NCI-H2227 treated with DMSO at 0.1 percent for 48 hours (cell line): ENCODE results near the gene STAT5B.
"Not testable (repeated sequence)": the region's sequence is repeated elsewhere in the genome, so short reads cannot be mapped to it uniquely, and the experiment has no call there.

Source experiments
- DNase-seq: peaks from one replicate; lab custom pipeline; 2025; lab: John Stamatoyannopoulos, UW

STAT5B gene

GRCh38 chr17:42233156-42233555 is 43.0 kb downstream of the STAT5B start:
- DNase-seq, result no peak

DNA sequence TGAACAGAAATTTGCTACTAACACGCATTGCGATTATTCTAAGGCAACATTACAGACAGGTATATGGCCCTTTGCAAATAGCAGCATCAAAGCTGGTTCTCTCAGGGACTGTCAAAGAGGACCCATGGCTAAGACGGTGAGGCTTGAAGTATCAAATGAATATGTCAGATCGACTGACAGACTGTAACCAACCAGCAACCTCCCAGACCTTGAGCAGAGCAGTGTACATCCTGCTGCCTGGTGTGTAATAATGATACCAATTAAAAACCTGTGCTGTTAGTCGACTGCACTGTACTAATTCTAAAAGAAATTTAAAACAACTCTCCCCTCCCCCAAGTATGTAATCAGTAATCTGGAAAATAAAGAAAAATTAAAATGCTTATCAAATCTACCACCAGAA is 46.0 kb downstream of the STAT5B start:
- DNase-seq, result no peak

DNA sequence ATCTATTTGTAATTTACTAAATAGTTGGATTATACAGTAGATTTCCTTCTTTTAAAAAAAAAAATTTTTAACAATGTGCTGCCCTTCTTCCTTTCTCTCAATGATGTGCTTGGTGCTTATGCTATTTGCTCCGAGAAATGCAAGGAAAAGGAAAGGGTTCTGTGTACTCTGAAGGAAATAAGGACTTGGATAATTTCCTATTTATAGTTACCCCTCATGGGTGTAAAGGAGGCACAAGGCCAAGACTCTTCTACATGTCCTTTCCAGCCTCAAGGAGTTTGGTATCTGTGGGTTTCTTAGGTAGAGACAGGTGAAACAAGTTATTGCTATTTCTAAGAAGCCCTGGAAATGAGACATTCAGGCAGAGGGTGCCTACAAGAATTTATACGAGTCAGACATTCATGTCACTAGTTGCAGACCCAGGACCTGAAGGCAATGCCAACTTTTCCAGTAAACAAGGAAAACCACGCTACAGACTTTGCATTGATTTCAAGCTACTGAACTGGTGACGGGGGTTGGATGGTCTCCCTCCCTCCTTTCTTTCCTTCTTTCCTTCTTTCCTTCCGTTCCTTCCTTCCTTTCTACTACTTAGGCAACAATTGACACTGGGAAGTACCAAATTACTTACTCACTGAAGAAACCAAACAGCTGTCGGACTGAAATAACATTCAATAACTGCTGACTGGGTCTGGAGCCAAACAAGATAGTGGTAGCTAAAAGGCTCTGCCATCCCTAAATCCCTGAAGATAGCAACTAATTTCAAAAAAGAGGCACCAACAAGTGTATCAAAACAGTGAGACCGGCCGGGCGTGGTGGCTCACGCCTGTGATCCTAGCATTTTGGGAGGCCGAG is 48.1 kb downstream of the STAT5B start:
- no peak for DNase-seq

GRCh38 chr17:42225646-42226045 is 50.5 kb downstream of the STAT5B start:
- no peak for DNase-seq

DNA sequence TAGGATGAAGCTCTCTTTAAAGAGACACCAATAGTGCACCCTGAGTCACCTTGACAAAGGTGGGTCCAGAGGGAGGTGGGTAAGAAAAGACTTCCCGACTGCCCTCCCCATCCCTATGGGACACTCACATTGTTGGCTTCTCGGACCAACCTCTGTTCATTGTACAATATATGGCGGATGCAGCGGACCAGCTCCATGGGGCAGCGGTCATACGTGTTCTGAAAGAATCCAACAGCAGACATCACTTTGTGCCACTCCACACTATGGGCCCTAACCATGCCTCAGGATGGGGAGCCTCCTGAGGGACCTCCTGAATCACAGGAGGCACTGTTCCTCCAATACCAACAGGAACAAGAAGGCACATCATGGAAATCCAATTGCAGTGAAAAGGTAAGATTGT is 51.5 kb downstream of the STAT5B start:
- DNase-seq, result no peak

GRCh38 chr17:42221886-42222745 is 54.1 kb downstream of the STAT5B start:
- no peak for DNase-seq

- not testable (repeated sequence) for DNase-seq
Observed at GRCh38 chr17:42219280-42219679, 56.9 kb downstream of the STAT5B start.

- no peak for DNase-seq
Observed at GRCh38 chr17:42214156-42214555, 62.0 kb downstream of the STAT5B start.

DNA sequence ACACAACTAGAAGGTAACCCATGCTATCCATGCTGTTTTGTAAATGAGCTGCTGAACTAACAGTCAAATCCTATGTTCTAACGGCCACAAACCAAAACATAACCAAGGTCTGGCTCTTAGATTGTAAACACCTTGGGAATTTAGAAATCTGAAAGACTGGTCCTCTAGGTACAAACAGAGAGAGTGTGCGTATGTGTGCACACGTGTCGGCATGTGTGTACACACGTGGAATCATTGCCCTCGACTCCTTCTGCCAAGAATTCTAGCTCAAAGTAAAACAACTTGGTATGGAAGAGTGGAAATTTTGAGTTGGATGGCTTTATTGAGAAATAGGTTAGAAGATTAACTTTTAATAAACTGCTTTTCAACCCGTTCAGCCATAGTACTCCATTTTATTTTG is 63.8 kb downstream of the STAT5B start:
- no peak for DNase-seq

DNA sequence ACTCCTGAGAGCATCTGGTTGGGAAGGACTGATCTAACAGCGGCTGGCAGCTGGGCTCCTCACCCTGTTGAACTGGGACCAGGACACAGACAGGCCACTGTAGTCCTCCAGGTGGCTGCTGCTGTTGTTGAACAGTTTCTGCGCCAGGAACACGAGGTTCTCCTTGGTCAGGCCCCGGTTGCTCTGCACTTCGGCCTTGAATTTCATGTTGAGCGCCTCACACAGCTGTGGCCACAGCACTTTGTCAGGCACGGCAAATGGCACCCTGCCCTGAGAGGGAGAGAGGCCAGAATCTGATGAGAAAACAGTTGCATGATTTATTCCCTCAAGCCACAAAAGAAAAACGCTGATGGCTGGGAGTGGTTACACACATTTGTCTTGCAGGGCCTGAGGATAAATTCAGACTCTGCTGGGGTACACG is 64.3 kb downstream of the STAT5B start:
- DNase-seq, result not testable (repeated sequence)

DNA sequence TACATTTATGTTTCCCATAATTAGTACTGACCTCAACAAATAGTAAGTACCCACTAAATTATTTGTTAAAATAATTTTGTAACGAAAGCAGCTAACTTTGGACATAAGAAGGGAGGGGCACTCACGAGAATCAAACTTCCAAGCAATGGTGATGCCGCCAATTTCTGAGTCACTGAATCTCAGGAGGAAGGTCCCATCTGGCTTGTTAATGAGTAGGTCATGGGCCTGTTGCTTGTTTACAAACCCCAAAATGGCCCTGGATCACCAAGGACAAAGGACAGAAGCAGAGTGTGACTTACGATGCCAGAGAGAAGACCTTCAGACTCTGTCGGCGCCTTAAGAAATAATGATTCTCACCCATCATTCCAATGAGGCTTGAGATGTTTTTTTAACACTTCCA is 66.1 kb downstream of the STAT5B start:
- DNase-seq, result no peak

GRCh38 chr17:42206153-42206612 is 70.0 kb downstream of the STAT5B start:
- DNase-seq, result not testable (repeated sequence)

DNA sequence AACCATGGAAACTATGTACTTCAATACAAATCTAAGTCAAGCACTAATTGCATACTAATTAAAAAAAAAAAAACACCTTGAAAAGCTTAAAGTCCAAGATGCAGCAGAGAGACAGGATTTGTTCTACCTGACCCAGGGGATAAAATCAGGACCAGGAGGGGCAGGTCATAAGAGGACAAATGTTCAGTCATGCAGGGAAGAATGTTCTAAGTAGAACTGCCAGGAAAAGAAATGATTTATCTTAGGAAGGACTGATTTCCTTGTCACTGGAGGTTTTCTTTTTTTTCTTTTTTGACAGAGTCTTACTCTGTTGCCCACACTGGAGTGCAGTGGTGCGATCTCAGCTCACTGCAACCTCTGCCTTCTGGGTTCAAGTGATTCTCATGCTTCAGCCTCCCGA is 72.8 kb downstream of the STAT5B start:
- no peak for DNase-seq

GRCh38 chr17:42202696-42203095 is 73.5 kb downstream of the STAT5B start:
- no peak for DNase-seq

GRCh38 chr17:42202159-42202558 is 74.0 kb downstream of the STAT5B start:
- no peak for DNase-seq

DNA sequence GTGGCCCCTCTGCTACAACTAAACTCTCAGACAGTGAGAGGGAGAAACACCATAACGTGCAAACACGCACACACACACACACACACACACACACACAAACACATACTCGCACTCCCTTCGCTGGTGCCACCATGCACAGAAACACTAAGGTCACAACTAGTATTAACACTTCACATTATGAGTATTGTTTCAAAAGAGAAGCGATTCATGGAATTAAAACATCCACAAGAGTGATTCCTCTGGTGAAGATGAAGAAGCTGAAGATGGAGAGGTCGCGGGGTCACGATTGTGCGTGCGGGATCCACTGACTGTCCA is 74.8 kb downstream of the STAT5B start:
- DNase-seq, result no peak

DNA sequence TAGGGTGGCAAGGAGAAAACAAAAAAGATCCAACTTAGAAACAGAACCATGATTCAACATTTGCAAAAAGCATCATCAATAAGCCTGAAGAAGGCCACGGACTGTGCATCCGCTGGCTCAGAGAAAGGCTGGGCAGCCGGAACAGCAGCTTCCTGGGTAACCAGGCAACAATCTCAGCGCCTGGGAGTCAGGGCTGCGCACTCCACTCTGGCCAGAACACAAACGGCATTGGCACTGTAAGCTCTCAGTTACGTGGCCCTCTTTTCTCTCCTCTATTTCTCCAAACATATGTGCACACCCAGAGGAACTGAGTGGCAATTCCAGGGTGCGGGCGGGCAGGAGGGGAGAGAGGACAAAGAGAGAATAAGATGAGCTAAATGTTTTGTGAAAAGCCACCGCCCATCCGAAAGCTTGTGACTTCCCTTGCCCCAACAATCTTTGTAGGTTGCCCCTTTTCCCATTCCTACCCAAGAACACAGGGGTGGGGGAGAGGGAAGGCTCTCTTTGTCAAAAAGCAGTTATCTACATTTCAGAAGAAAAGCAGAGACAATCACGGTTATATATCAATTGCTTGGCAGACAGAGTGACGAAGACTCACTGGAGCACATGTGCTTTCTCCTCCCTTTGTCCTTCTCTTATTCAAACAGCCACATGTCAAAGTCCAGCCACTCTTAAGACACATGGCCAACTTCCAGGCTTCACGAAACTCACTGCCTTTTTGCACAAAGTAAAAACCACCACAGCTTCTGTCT is 75.3 kb downstream of the STAT5B start:
- peak; percentile 27 for DNase-seq

DNA sequence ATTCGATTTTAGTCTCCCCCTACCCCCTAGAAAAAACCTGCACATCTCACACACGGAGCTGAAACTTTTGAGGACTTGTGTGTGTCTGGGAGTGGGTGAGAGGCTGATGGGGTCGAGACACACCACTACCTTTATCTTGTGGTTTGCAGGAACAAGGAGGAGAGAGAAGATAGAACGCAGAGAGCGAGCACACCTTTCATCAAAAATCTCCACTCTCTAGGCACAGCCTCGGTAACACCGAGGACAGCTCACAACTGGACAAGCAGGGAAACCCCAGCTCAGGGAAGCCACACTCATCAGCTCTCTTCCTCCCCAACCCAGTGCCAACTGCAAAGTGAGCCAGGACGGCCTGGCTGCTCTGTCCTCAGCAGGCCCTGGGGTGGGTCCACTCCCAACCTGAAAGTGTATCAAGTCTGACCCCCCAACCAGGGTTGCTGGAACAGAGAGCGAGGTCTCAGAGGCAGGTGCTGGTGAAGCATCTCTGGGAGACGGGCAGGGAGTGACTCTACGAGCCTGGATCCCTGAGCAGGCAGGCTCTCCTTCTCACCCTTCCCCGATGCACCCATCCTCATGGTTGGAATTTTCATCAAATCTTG is 76.7 kb downstream of the STAT5B start:
- no peak for DNase-seq

- no peak for DNase-seq
Observed at GRCh38 chr17:42198897-42199296, 77.3 kb downstream of the STAT5B start.

- no peak for DNase-seq
Observed at GRCh38 chr17:42197564-42198156, 78.5 kb downstream of the STAT5B start.
